GM12874 (cell line): ENCODE data around the gene THRAP3.

ENCODE experiments used
- CTCF ChIP-seq: IDR thresholded peaks from 2 replicates; pipeline ENCODE4 v1.5.1; 2011; ENCODE audit warnings: low read depth, mild to moderate bottlenecking, control low read depth, low read length, moderate library complexity; ENCODE audit not compliant: insufficient read depth

THRAP3 gene

GRCh38 chr1:36179220-36179600 lies 45.0 kb upstream of the THRAP3 start:
- no peak for TF ChIP-seq CTCF

GRCh38 chr1:36182734-36183133 lies 41.5 kb upstream of the THRAP3 start:
- no peak for TF ChIP-seq CTCF

- TF ChIP-seq CTCF = no peak
Observed at GRCh38 chr1:36183309-36183856, 40.9 kb upstream of the THRAP3 start.

- TF ChIP-seq CTCF = peak; percentile 82
Observed at GRCh38 chr1:36187800-36188593, 36.2 kb upstream of the THRAP3 start.

GRCh38 chr1:36198641-36199040 lies 25.6 kb upstream of the THRAP3 start:
- TF ChIP-seq CTCF = no peak

- no peak for TF ChIP-seq CTCF
Observed at GRCh38 chr1:36199934-36200741, 24.1 kb upstream of the THRAP3 start.

GRCh38 chr1:36203027-36203553 lies 21.2 kb upstream of the THRAP3 start:
- TF ChIP-seq CTCF = no peak
